Spleen (tissue), 11 donors: ENCODE results near the gene UBP1. TPM values are rescaled to one million over a fixed set of nuclear protein-coding genes. Genes with fewer than 3 reads are reported as not detected.
"Not testable (repeated sequence)": the region's sequence is repeated elsewhere in the genome, so short reads cannot be mapped to it uniquely, and the experiment has no call there.

Source experiments
- DNase-seq: peaks from one replicate; pipeline ENCODE4 v3.0.0-alpha.2; 2020
- H3K27ac ChIP-seq, 8 donors: fragments of 200-600 bp; sonication (generic) in 7 of 8; 1 replicate in 4 of 8; 2 replicates in 4 of 8; pipeline versions ENCODE4 v1.5.0 to v1.8.0; 2016 to 2021; ENCODE audit warnings: inconsistent platforms in 4 of 8, mild to moderate bottlenecking in 4 of 8, moderate library complexity in 1 of 8
- H3K27me3 ChIP-seq, 7 donors: fragments of 200-600 bp; sonication (generic) in 6 of 7; replicated peaks in 1 of 7; 1 replicate in 4 of 7; 2 replicates in 3 of 7; pipeline versions ENCODE4 v1.5.0 to v1.8.0; 2016 to 2021; ENCODE audit warnings: inconsistent platforms in 3 of 7, mild to moderate bottlenecking in 1 of 7
- H3K36me3 ChIP-seq, 6 donors: fragments of 200-600 bp; sonication (generic) in 5 of 6; 1 replicate in 4 of 6; 2 replicates in 2 of 6; pipeline versions ENCODE4 v1.5.0 to v1.8.0; 2016 to 2021; ENCODE audit warnings: inconsistent platforms in 2 of 6
- H3K4me1 ChIP-seq, 6 donors: fragments of 200-600 bp; sonication (generic) in 5 of 6; 1 replicate in 3 of 6; 2 replicates in 3 of 6; pipeline versions ENCODE4 v1.5.0 to v1.8.0; 2016 to 2021; ENCODE audit warnings: inconsistent platforms in 3 of 6
- H3K4me3 ChIP-seq, 8 donors: fragments of 200-600 bp; sonication (generic) in 7 of 8; 1 replicate in 4 of 8; 2 replicates in 4 of 8; pipeline versions ENCODE4 v1.5.0 to v1.8.0; 2016 to 2021; ENCODE audit warnings: inconsistent platforms in 4 of 8, mild to moderate bottlenecking in 4 of 8, moderate library complexity in 2 of 8
- H3K9me3 ChIP-seq, 8 donors: fragments of 200-600 bp; sonication (generic) in 7 of 8; 1 replicate in 4 of 8; 2 replicates in 4 of 8; pipeline versions ENCODE4 v1.5.0 to v1.8.0; 2016 to 2021; ENCODE audit warnings: inconsistent platforms in 4 of 8
- POLR2A ChIP-seq, 3 donors: fragments of 450-650 bp; IDR thresholded peaks; one replicate each; pipeline ENCODE4 v1.5.1; 2017; ENCODE audit warnings: antibody characterized with exemption in 3 of 3, mild to moderate bottlenecking in 1 of 3
- POLR2AphosphoS5 ChIP-seq, 3 donors: sonication (generic); formaldehyde crosslinking; IDR thresholded peaks; one replicate each; pipeline ENCODE4 v1.5.1; 2017; ENCODE audit warnings: antibody characterized with exemption in 3 of 3
- WGBS, 5 donors: extraction: QIAGEN DNeasy Blood & Tissue Kit in 3 of 5; methylation state at CpG; one replicate each; pipeline versions ENCODE4 v1.1.5 to v1.1.7; 2013 to 2018; 5-methylcytosine and 5-hydroxymethylcytosine counted together
- intact Hi-C: fragments of 100-400 bp; cut with DNase I; formaldehyde crosslinking; loops from one replicate; pipeline ENCODE4 v1.15.0; 2023; ENCODE audit warnings: low total_unique reads
- polyA plus RNA-seq, 3 donors: library from polyadenylated mRNA; stranded (reverse); fragments of 200-250 nt; gene quantifications; one replicate each; pipeline ENCODE4 v1.2.1, GENCODE V29; 2013
- small RNA-seq, 4 donors: library from RNA; depleted of rRNA; stranded (forward); fragments of <200 nt; gene quantifications; one replicate each; pipeline ENCODE3, GENCODE V24; 2016
- total RNA-seq, 7 donors: library from RNA; depleted of rRNA in 3 of 7; stranded (reverse); fragments of >200 nt in 3 of 7; fragmentation: NEBNext Ultra II Directional in 4 of 7; extraction: Animal tissue kit (Norgen Biotek cat#: 25700) in 4 of 7; gene quantifications; one replicate each; pipeline versions ENCODE4 v1.1.0 to v1.2.1, GENCODE V29; 2016 to 2021
- TF ChIP-seq, protein P1 (sequence below), 11 experiments: fragments of 200-600 bp in 7 of 11; fragments of 450-650 bp in 4 of 11; sonication (generic) in 4 of 11; IDR thresholded peaks in 8 of 11; conservative IDR thresholded peaks in 3 of 11; 1 replicate in 7 of 11; 2 replicates in 4 of 11; pipeline versions ENCODE4 v1.4.0 to v1.8.0; 2016 to 2021; ENCODE audit warnings: antibody characterized with exemption in 11 of 11, inconsistent platforms in 4 of 11, mild to moderate bottlenecking in 1 of 11
- donor health status: healthy with polysubstance abuse.
- donor health status: DM: no; HTN: no; CAD: no; lungs with moderate emphysema.
- donor health status: DM: no; HTN: no; CAD: no.
- donor health status: Bipolar disorder and iron deficiency.
- donor health status: healthy.
- donor health status: DM: no; HTN: no; CAD: no.
- donor health status: DM: yes; HTN: yes; CAD: no.

UBP1 gene
- total and polyA plus RNA-seq, 10 donors = 27.6 to 88.2 (median 70.2) TPM

- TF ChIP-seq, protein P1, sequence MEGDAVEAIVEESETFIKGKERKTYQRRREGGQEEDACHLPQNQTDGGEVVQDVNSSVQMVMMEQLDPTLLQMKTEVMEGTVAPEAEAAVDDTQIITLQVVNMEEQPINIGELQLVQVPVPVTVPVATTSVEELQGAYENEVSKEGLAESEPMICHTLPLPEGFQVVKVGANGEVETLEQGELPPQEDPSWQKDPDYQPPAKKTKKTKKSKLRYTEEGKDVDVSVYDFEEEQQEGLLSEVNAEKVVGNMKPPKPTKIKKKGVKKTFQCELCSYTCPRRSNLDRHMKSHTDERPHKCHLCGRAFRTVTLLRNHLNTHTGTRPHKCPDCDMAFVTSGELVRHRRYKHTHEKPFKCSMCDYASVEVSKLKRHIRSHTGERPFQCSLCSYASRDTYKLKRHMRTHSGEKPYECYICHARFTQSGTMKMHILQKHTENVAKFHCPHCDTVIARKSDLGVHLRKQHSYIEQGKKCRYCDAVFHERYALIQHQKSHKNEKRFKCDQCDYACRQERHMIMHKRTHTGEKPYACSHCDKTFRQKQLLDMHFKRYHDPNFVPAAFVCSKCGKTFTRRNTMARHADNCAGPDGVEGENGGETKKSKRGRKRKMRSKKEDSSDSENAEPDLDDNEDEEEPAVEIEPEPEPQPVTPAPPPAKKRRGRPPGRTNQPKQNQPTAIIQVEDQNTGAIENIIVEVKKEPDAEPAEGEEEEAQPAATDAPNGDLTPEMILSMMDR (IDR thresholded peaks at IDR 0.05 in 8 of 11, conservative IDR thresholded peaks at IDR 0.05 in 3 of 11) = no peak
- TF ChIP-seq POLR2AphosphoS5 (IDR thresholded peaks at IDR 0.05) (no peak), POLR2A (IDR thresholded peaks at IDR 0.05) (no peak)
- no peaks in the 10 kb centered on the region for H3K4me1 ChIP-seq
- no peak overlapping the region for H3K27ac ChIP-seq
- WGBS, 5 donors = 73 to 86% (median 81%) methylated on average over 5 of the region's 5 CpGs
- no peaks in the 10 kb centered on the region for H3K36me3 ChIP-seq
- intact Hi-C loops = no loop called here
- no peaks in the 10 kb centered on the region for H3K9me3 ChIP-seq
- H3K4me3 ChIP-seq = no peak overlapping the region
- no peak for DNase-seq
- H3K27me3 ChIP-seq = no peaks in the 10 kb centered on the region
These were observed 84.6 kb downstream of the UBP1 start for GRCh38 chr3:33355611-33356010.

DNA sequence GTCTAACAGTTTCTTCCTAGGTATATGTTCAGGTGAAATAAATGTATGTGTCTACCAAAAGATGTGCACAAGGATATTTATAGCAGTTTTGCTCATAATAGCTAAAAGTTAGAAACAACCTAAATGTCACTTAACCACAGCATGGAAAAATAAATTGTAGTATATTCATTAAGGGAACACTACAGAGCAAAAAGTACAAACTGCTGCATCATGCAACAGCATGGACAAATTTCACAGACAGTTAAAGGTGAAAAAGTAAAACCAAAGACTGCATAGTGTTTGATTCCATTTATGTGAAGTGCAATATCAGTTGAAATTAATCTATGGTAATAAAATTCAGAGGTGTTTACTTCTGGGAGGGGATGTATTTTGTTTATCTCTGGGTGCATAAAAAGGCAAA, 100.4 kb downstream of the UBP1 start:
- intact Hi-C loops = no loop called here
- H3K36me3 ChIP-seq = no peaks in the 10 kb centered on the region
- DNase-seq = no peak
- no peaks in the 10 kb centered on the region for H3K4me1 ChIP-seq
- H3K27me3 ChIP-seq = no peaks in the 10 kb centered on the region
- H3K4me3 ChIP-seq = no peak overlapping the region
- H3K27ac ChIP-seq = no peak overlapping the region
- TF ChIP-seq POLR2A (IDR thresholded peaks at IDR 0.05) (no peak), POLR2AphosphoS5 (IDR thresholded peaks at IDR 0.05) (no peak)
- TF ChIP-seq, protein P1 (IDR thresholded peaks at IDR 0.05 in 8 of 11, conservative IDR thresholded peaks at IDR 0.05 in 3 of 11) = no peak
- peaks cover 0 to 22% (median 7%) of the 10 kb centered on the region in 8 donors for H3K9me3 ChIP-seq

- H3K4me1 ChIP-seq, H3K27me3 ChIP-seq, DNase-seq, intact Hi-C loops, H3K4me3 ChIP-seq, H3K36me3 ChIP-seq, H3K27ac ChIP-seq: not testable (repeated sequence)
- H3K9me3 ChIP-seq = peaks cover 0 to 29% (median 15%) of the 10 kb centered on the region in 8 donors
These were observed 101.2 kb downstream of the UBP1 start for GRCh38 chr3:33338936-33339465.

Small RNA genes lying within 50 kb of the gene (small RNA-seq; reads per million reads assigned to genes)
- gene RNU7-110P = 0 reads per million in 4 donors

Other genes with a start within 250 kb of the UBP1 start
- gene SUSD5, start 221.6 kb downstream of the UBP1 start, total RNA-seq = 1 to 10 TPM in 5 of 7 donors, under 1 TPM in 2; 0.43 to 4.5 (median 1.6) TPM
- gene SUSD5, start 221.6 kb downstream of the UBP1 start, polyA plus RNA-seq = under 1 TPM; 0.33 to 0.83 (median 0.35) TPM
- 1 to 10 TPM in 6 of 7 donors, under 1 TPM in 1; 0.91 to 2.0 (median 1.3) TPM for gene FBXL2, start 163.0 kb downstream of the UBP1 start, total RNA-seq
- gene FBXL2, start 163.0 kb downstream of the UBP1 start, polyA plus RNA-seq = under 1 TPM; 0.20 to 0.48 (median 0.20) TPM